Measurements from ENCODE around the gene A1BG. TPM values are rescaled to one million over a fixed set of nuclear protein-coding genes. Genes with fewer than 3 reads are reported as not detected.
A peak's percentile ranks its signal among the peaks of the same experiment; 100 is the strongest.

Gene A1BG, protein sequence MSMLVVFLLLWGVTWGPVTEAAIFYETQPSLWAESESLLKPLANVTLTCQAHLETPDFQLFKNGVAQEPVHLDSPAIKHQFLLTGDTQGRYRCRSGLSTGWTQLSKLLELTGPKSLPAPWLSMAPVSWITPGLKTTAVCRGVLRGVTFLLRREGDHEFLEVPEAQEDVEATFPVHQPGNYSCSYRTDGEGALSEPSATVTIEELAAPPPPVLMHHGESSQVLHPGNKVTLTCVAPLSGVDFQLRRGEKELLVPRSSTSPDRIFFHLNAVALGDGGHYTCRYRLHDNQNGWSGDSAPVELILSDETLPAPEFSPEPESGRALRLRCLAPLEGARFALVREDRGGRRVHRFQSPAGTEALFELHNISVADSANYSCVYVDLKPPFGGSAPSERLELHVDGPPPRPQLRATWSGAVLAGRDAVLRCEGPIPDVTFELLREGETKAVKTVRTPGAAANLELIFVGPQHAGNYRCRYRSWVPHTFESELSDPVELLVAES
- total RNA-seq: 35.9 and 45.5 TPM in 2 replicates
- polyA plus RNA-seq: 106 and 108 TPM in 2 replicates

DNA sequence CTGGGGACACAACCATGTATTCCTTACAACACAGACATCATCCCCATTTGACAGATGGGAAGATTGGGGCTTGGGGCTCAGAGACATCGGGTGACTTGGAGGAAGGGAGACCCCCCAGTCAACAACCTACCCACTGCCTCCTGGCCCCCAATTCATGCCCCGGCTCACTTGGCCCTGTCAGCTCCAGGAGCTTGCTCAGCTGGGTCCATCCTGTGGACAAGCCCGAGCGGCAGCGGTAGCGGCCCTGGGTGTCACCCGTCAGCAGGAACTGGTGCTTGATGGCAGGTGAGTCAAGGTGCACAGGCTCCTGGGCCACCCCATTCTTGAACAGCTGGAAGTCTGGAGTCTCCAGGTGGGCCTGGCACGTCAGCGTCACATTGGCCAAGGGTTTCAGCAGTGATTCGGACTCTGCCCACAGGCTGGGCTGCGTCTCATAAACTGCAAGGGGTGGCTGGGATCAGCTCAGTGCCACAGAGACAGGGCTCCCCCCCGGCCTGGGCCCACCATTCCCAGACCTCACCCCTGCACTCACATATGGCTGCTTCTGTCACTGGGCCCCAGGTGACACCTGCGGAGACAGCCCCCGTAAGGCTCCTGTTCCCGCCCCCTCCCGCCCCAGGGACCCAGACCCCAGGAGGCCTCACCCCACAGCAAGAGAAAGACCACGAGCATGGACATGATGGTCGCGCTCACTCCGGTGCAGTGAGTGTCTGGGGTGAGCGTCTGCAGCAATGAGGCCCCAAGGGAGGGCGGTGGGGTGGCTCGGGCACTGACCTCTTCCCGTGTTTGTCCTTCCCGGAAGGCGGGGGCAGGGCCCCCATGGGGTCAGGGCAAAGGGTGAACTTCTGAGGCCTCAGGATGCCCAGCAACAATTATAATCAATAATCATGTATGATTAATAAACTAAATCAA lies at the start of gene A1BG:
Gene A1BG (minus strand): TSS at position 733 of the 912 bp plus-strand sequence. CDS start 55 bp downstream, at position 678.
- Histone ChIP-seq H3K9me2 (replicated peaks; ENCODE audit: insufficient read depth) (no peaks in the 10 kb centered on the region), H3K4me2 (no peak within 1 kb of the TSS), H2AFZ (no peak within 1 kb of the TSS), H3K27ac (no peak within 1 kb of the TSS), H3K4me1 (ENCODE audit: insufficient read depth) (no peaks in the 10 kb centered on the region), H3K9me3 (ENCODE audit: low read depth) (no peaks in the 10 kb centered on the region), H3K36me3 (replicated peaks; ENCODE audit: insufficient read depth, low read depth) (no peaks in the 10 kb centered on the region), H4K20me1 (ENCODE audit: insufficient read depth, poor library complexity, severe bottlenecking) (no peaks in the 10 kb centered on the region), H3K4me3 (no peak within 1 kb of the TSS), H3K79me2 (peaks cover 6% of the 10 kb centered on the region), H3K27me3 (no peaks in the 10 kb centered on the region)
- TF ChIP-seq, protein P1, sequence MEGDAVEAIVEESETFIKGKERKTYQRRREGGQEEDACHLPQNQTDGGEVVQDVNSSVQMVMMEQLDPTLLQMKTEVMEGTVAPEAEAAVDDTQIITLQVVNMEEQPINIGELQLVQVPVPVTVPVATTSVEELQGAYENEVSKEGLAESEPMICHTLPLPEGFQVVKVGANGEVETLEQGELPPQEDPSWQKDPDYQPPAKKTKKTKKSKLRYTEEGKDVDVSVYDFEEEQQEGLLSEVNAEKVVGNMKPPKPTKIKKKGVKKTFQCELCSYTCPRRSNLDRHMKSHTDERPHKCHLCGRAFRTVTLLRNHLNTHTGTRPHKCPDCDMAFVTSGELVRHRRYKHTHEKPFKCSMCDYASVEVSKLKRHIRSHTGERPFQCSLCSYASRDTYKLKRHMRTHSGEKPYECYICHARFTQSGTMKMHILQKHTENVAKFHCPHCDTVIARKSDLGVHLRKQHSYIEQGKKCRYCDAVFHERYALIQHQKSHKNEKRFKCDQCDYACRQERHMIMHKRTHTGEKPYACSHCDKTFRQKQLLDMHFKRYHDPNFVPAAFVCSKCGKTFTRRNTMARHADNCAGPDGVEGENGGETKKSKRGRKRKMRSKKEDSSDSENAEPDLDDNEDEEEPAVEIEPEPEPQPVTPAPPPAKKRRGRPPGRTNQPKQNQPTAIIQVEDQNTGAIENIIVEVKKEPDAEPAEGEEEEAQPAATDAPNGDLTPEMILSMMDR (IDR thresholded peaks at IDR 0.05; ENCODE audit: poor library complexity): no peak
- no peak for TF ChIP-seq EZH2 (IDR thresholded peaks at IDR 0.05; ENCODE audit: borderline replicate concordance)
- no peak for TF ChIP-seq EZH2phosphoT487 (IDR thresholded peaks at IDR 0.05; ENCODE audit: low read depth, severe bottlenecking, unreplicated experiment)
- no peak for DNase-seq (ENCODE audit: low spot score)
- 85% methylated on average over 24 of the region's 26 CpGs for WGBS (ENCODE audit: low lambda C conversion rate, missing lambda C conversion rate)

DNA sequence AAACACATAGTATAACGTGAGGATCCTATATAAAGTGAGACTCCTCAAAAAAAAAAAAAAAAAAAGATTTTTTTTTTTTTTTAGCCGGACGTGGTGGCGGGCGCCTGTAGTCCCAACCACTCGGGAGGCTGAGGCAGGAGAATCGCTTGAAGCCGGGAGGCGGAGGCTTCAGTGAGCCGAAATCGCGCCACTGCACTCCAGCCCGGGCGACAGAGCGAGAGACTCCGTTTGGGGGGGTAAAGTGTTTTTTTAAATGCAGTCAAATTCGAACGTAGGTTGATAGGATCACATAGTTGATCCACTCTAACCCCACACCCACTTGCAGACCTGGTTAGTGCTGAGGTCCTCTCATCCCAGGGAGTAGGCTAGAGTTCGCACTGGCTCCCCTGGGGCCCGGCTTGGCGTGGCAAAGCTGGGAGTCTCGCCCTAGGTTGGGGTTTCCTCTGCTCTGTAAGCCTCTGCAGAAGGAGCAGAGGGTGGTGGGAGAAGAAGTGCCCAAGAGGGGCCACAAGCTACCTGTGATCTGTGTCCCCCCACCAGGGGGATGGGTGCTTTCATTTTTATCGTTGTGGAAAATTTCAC lies 48.6 kb upstream of the A1BG start:
- Histone ChIP-seq H3K27me3 (peaks cover 5% of the 10 kb centered on the region), H3K27ac (peak overlapping the region; percentile 59), H3K9me2 (replicated peaks; ENCODE audit: insufficient read depth) (no peaks in the 10 kb centered on the region), H3K4me1 (ENCODE audit: insufficient read depth) (peaks cover 10% of the 10 kb centered on the region), H3K36me3 (replicated peaks; ENCODE audit: insufficient read depth, low read depth) (no peaks in the 10 kb centered on the region), H3K79me2 (peaks cover 17% of the 10 kb centered on the region), H3K4me2 (peak overlapping the region; percentile 80), H2AFZ (peak overlapping the region; percentile 12), H3K4me3 (peak overlapping the region; percentile 41), H3K9me3 (ENCODE audit: low read depth) (no peaks in the 10 kb centered on the region), H4K20me1 (ENCODE audit: insufficient read depth, poor library complexity, severe bottlenecking) (no peaks in the 10 kb centered on the region)
- no peak for TF ChIP-seq EZH2phosphoT487 (IDR thresholded peaks at IDR 0.05; ENCODE audit: low read depth, severe bottlenecking, unreplicated experiment)
- TF ChIP-seq EZH2 (IDR thresholded peaks at IDR 0.05; ENCODE audit: borderline replicate concordance): no peak
- TF ChIP-seq, protein P1 (IDR thresholded peaks at IDR 0.05; ENCODE audit: poor library complexity): no peak
- no peak for DNase-seq (ENCODE audit: low spot score)
- 25% methylated on average over 22 of the region's 23 CpGs for WGBS (ENCODE audit: low lambda C conversion rate, missing lambda C conversion rate)

DNA sequence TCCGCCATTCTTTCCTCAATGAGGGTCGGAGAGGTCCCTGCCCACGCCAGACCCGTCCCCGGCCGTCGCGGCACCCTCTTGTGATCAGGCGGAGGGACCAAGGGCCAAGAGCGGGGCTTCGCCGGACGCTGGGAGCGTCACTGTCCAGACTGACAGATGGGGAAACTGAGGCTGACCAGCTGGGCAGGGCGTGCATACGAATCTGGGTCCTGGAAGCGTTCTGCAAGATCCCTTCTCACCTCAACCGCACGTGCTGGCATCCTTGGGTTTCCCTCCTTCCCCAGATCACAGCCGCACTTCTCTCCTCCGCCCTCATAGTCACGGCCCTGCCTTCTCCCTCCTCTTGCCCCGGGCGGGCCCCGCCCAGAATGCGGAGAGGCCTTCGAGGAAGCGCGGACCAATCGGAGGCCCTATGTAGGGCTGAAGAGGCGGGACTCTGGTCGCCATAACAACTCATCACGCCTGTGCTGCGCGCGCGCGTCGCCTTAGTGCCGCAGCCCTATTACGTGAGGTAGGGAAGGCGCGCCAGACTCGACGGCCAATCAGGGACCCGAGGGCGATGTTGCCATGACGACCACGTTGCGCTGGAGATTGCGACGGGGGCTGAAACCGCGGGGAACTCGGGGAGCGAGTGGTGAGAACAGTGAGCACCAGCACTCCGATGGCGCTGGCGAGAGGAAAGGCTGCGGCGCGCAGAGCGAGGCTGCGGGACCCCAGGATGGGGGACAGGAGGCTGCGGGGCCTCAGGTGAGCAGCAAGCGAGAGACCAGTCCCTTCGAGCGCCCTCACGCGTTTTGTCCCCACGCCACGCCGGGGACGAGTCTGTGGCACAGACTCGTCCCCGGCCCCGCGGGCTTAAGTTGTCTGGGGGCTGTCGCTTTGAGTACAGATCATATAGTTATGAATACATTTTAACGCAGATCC lies 47.9 kb upstream of the A1BG start:
- no peaks in the 10 kb centered on the region for H3K9me3 ChIP-seq (ENCODE audit: low read depth)
- DNase-seq (ENCODE audit: low spot score): peak; percentile 100
- H3K27me3 ChIP-seq: peaks cover 8% of the 10 kb centered on the region
- TF ChIP-seq EZH2phosphoT487 (IDR thresholded peaks at IDR 0.05; ENCODE audit: low read depth, severe bottlenecking, unreplicated experiment): no peak
- TF ChIP-seq, protein P1 (IDR thresholded peaks at IDR 0.05; ENCODE audit: poor library complexity): peak; percentile 13
- TF ChIP-seq EZH2 (IDR thresholded peaks at IDR 0.05; ENCODE audit: borderline replicate concordance): no peak
- peak overlapping the region; percentile 27 for H2AFZ ChIP-seq
- WGBS (ENCODE audit: low lambda C conversion rate, missing lambda C conversion rate): 5% methylated on average over 77 of the region's 80 CpGs
- H3K9me2 ChIP-seq (replicated peaks; ENCODE audit: insufficient read depth): no peaks in the 10 kb centered on the region
- H3K4me3 ChIP-seq: peak overlapping the region; percentile 41
- H4K20me1 ChIP-seq (ENCODE audit: insufficient read depth, poor library complexity, severe bottlenecking): no peaks in the 10 kb centered on the region
- H3K36me3 ChIP-seq (replicated peaks; ENCODE audit: insufficient read depth, low read depth): no peaks in the 10 kb centered on the region
- peaks cover 13% of the 10 kb centered on the region for H3K79me2 ChIP-seq
- H3K27ac ChIP-seq: peak overlapping the region; percentile 59
- H3K4me1 ChIP-seq (ENCODE audit: insufficient read depth): peaks cover 9% of the 10 kb centered on the region
- H3K4me2 ChIP-seq: peak overlapping the region; percentile 81
